Kidney epithelial cell (primary cell): Measurements from ENCODE around the gene TTLL4. TPM values are rescaled to one million over a fixed set of nuclear protein-coding genes. Genes with fewer than 3 reads are reported as not detected.

ENCODE experiments used
- DNase-seq: peaks from one replicate; pipeline ENCODE4 v3.0.0-alpha.2; 2010; ENCODE audit warnings: low read depth
- H3K27me3 ChIP-seq: 2 replicates; pipeline ENCODE4 v1.6.0; 2011; ENCODE audit warnings: low read length; ENCODE audit not compliant: control insufficient read depth, insufficient read depth
- H3K36me3 ChIP-seq: 2 replicates; pipeline ENCODE4 v1.5.1; 2011; ENCODE audit warnings: low read length; ENCODE audit not compliant: control insufficient read depth, insufficient read depth
- H3K4me3 ChIP-seq: 2 replicates; pipeline ENCODE4 v1.5.1; 2011; ENCODE audit warnings: low read depth, mild to moderate bottlenecking, control low read depth, low read length
- CTCF ChIP-seq: IDR thresholded peaks from 2 replicates; pipeline ENCODE4 v1.5.1; 2011; ENCODE audit warnings: mild to moderate bottlenecking, moderate library complexity, low read length, control low read depth, inconsistent platforms; ENCODE audit not compliant: insufficient read depth, poor library complexity, severe bottlenecking
- total RNA-seq: library from RNA; depleted of rRNA; stranded (reverse); fragments of >200 nt; gene quantifications from 2 replicates; pipeline ENCODE4 v1.2.3, GENCODE V29; 2015

TTLL4 gene
- 17.3 and 27.5 TPM in 2 replicates for total RNA-seq

DNA sequence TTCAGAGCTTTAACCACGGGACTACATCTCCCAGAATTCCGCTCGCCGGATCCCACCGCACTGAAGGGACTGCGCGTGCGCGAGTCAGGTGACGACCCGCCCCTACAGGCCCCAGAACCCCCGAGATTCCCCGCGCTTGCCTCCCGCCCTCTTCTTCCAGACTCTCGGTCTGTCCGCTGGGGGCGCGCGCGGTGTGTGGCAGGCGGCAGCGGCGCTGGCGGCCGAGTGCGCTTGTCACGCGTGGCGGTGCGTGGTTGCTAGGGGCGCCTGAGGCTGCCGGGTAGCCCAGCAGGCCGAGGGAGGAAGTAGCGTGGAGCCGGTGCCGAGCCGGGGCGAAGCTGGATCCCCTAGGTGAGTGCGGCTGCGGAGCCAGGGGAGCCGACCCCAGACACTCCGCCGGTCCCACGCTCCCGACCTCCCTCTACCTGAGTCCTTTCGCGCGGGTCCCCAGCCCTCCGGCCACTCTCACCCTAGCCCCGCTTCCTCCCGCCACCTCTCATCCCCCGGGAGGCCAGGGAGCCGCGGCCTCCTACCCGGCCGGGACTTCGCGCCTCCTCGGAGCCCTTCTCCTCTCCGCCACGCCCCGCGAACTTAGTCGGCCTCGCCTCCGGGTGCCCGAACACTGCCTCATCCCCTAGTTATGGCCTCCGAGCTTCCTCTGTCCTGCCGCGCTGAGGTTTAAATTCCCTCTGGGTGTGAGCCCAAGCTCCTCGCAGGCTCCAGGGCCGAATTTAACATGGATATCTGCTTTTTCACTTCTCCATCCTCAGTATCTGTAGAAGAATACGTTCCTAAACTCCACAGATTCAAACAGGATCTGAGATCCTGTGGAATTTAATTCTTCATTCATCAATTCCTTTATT, at the start of gene TTLL4:
TTLL4 (plus strand) TSS at position 149 of the 863 bp plus-strand sequence. CDS start 26,842 bp downstream, outside the sequence.
- peak; percentile 61 for TF ChIP-seq CTCF
- no peak for DNase-seq

DNA sequence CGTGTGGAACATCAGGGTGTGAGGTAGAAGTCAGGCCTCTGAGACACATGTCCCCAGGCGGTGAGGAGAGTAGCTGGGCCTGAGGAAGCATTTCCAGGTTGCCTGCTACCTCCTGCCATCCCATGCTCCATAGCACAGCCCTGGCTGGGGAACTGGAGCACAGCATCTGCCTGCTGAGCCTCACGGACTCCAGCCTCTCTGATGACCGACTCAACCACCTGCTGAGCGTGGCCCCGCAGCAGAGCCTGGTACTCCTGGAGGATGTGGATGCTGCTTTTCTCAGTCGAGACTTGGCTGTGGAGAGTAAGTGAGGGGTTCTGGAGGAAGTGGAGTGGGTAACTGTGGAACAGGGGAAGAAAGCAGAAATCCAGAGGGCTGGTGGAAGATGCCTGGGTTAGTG, 48.3 kb upstream of the TTLL4 start:
- peaks cover 4% of the 10 kb centered on the region for H3K36me3 ChIP-seq
- no peak for DNase-seq
- TF ChIP-seq CTCF: no peak
- no peak overlapping the region for H3K4me3 ChIP-seq
- H3K27me3 ChIP-seq: no peaks in the 10 kb centered on the region

More for the DNA sequence above, at the start of gene TTLL4:
- peak within 1 kb of the TSS; percentile 88 for H3K4me3 ChIP-seq
- H3K27me3 ChIP-seq: no peaks in the 10 kb centered on the region
- no peaks in the 10 kb centered on the region for H3K36me3 ChIP-seq

DNA sequence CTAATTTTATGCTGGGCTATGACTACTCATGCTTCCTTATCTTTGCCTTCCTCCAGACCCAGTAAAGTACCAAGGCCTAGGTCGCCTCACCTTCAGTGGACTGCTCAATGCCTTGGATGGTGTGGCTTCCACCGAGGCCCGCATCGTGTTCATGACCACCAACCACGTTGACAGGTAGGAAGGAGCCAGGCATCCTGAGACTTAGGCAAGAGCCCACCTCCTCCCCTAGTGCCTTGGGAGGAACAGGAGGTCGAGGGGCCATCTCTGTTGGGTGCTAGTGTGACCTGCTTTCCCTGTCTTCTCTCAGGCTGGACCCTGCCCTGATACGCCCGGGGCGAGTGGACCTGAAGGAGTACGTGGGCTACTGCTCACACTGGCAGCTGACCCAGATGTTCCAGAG, 47.8 kb upstream of the TTLL4 start:
- Histone ChIP-seq H3K36me3 (peaks cover 4% of the 10 kb centered on the region), H3K27me3 (no peaks in the 10 kb centered on the region), H3K4me3 (no peak overlapping the region)
- TF ChIP-seq CTCF: no peak
- DNase-seq: no peak

- no peak for DNase-seq
- no peak for TF ChIP-seq CTCF
- no peaks in the 10 kb centered on the region for H3K27me3 ChIP-seq
- no peak overlapping the region for H3K4me3 ChIP-seq
- H3K36me3 ChIP-seq: peaks cover 4% of the 10 kb centered on the region
These were observed 46.7 kb upstream of the TTLL4 start for GRCh38 chr2:218663901-218664300.

DNA sequence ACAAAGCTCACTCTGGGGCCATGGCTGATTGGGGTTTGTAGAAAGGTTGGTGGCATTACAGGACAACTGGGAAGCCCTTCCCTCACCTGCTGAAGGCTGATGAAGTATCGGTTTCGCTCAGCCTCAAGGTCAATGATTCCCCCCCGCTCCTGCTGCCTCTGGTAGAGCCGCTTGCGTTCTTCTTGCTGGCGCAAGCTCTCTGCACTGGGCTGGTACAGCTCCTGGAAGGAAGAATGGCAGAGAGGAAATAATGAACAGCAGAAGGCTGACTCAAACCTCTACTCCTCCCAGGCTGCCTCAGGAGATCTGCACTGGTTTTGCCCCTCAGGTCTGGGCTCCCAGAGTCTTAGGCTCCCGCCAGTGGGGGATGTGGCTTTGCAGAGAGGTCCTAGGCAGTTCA, 46.0 kb upstream of the TTLL4 start:
- Histone ChIP-seq H3K4me3 (no peak overlapping the region), H3K36me3 (peaks cover 4% of the 10 kb centered on the region), H3K27me3 (no peaks in the 10 kb centered on the region)
- TF ChIP-seq CTCF: no peak
- no peak for DNase-seq

- peak overlapping the region; percentile 92 for H3K4me3 ChIP-seq
- no peaks in the 10 kb centered on the region for H3K27me3 ChIP-seq
- H3K36me3 ChIP-seq: no peaks in the 10 kb centered on the region
- no peak for DNase-seq
- TF ChIP-seq CTCF: no peak
These were observed 39.5 kb upstream of the TTLL4 start for GRCh38 chr2:218671097-218671653.
